Spleen (tissue), 11 donors: ENCODE results near the gene RPL13A. TPM values are rescaled to one million over a fixed set of nuclear protein-coding genes. Genes with fewer than 3 reads are reported as not detected.
A peak's percentile ranks its signal among the peaks of the same experiment; 100 is the strongest.

Experiments
- DNase-seq: peaks from one replicate; pipeline ENCODE4 v3.0.0-alpha.2; 2020
- H3K27ac ChIP-seq, 8 donors: fragments of 200-600 bp; sonication (generic) in 7 of 8; 1 replicate in 4 of 8; 2 replicates in 4 of 8; pipeline versions ENCODE4 v1.5.0 to v1.8.0; 2016 to 2021; ENCODE audit warnings: inconsistent platforms in 4 of 8, mild to moderate bottlenecking in 4 of 8, moderate library complexity in 1 of 8
- H3K27me3 ChIP-seq, 7 donors: fragments of 200-600 bp; sonication (generic) in 6 of 7; replicated peaks in 1 of 7; 1 replicate in 4 of 7; 2 replicates in 3 of 7; pipeline versions ENCODE4 v1.5.0 to v1.8.0; 2016 to 2021; ENCODE audit warnings: inconsistent platforms in 3 of 7, mild to moderate bottlenecking in 1 of 7
- H3K36me3 ChIP-seq, 6 donors: fragments of 200-600 bp; sonication (generic) in 5 of 6; 1 replicate in 4 of 6; 2 replicates in 2 of 6; pipeline versions ENCODE4 v1.5.0 to v1.8.0; 2016 to 2021; ENCODE audit warnings: inconsistent platforms in 2 of 6
- H3K4me1 ChIP-seq, 6 donors: fragments of 200-600 bp; sonication (generic) in 5 of 6; 1 replicate in 3 of 6; 2 replicates in 3 of 6; pipeline versions ENCODE4 v1.5.0 to v1.8.0; 2016 to 2021; ENCODE audit warnings: inconsistent platforms in 3 of 6
- H3K4me3 ChIP-seq, 8 donors: fragments of 200-600 bp; sonication (generic) in 7 of 8; 1 replicate in 4 of 8; 2 replicates in 4 of 8; pipeline versions ENCODE4 v1.5.0 to v1.8.0; 2016 to 2021; ENCODE audit warnings: inconsistent platforms in 4 of 8, mild to moderate bottlenecking in 4 of 8, moderate library complexity in 2 of 8
- H3K9me3 ChIP-seq, 8 donors: fragments of 200-600 bp; sonication (generic) in 7 of 8; 1 replicate in 4 of 8; 2 replicates in 4 of 8; pipeline versions ENCODE4 v1.5.0 to v1.8.0; 2016 to 2021; ENCODE audit warnings: inconsistent platforms in 4 of 8
- POLR2A ChIP-seq, 3 donors: fragments of 450-650 bp; IDR thresholded peaks; one replicate each; pipeline ENCODE4 v1.5.1; 2017; ENCODE audit warnings: antibody characterized with exemption in 3 of 3, mild to moderate bottlenecking in 1 of 3
- POLR2AphosphoS5 ChIP-seq, 3 donors: sonication (generic); formaldehyde crosslinking; IDR thresholded peaks; one replicate each; pipeline ENCODE4 v1.5.1; 2017; ENCODE audit warnings: antibody characterized with exemption in 3 of 3
- WGBS, 5 donors: extraction: QIAGEN DNeasy Blood & Tissue Kit in 3 of 5; methylation state at CpG; one replicate each; pipeline versions ENCODE4 v1.1.5 to v1.1.7; 2013 to 2018; 5-methylcytosine and 5-hydroxymethylcytosine counted together
- intact Hi-C: fragments of 100-400 bp; cut with DNase I; formaldehyde crosslinking; loops from one replicate; pipeline ENCODE4 v1.15.0; 2023; ENCODE audit warnings: low total_unique reads
- polyA plus RNA-seq, 3 donors: library from polyadenylated mRNA; stranded (reverse); fragments of 200-250 nt; gene quantifications; one replicate each; pipeline ENCODE4 v1.2.1, GENCODE V29; 2013
- total RNA-seq, 7 donors: library from RNA; depleted of rRNA in 3 of 7; stranded (reverse); fragments of >200 nt in 3 of 7; fragmentation: NEBNext Ultra II Directional in 4 of 7; extraction: Animal tissue kit (Norgen Biotek cat#: 25700) in 4 of 7; gene quantifications; one replicate each; pipeline versions ENCODE4 v1.1.0 to v1.2.1, GENCODE V29; 2016 to 2021
- TF ChIP-seq, protein P1 (sequence below), 11 experiments: fragments of 200-600 bp in 7 of 11; fragments of 450-650 bp in 4 of 11; sonication (generic) in 4 of 11; IDR thresholded peaks in 8 of 11; conservative IDR thresholded peaks in 3 of 11; 1 replicate in 7 of 11; 2 replicates in 4 of 11; pipeline versions ENCODE4 v1.4.0 to v1.8.0; 2016 to 2021; ENCODE audit warnings: antibody characterized with exemption in 11 of 11, inconsistent platforms in 4 of 11, mild to moderate bottlenecking in 1 of 11
- donor health status: healthy with polysubstance abuse.
- donor health status: DM: no; HTN: no; CAD: no; lungs with moderate emphysema.
- donor health status: DM: no; HTN: no; CAD: no.
- donor health status: Bipolar disorder and iron deficiency.
- donor health status: healthy.
- donor health status: DM: no; HTN: no; CAD: no.
- donor health status: DM: yes; HTN: yes; CAD: no.

RPL13A gene
- total and polyA plus RNA-seq, 10 donors, result 2,521 to 7,408 (median 3,003) TPM

DNA sequence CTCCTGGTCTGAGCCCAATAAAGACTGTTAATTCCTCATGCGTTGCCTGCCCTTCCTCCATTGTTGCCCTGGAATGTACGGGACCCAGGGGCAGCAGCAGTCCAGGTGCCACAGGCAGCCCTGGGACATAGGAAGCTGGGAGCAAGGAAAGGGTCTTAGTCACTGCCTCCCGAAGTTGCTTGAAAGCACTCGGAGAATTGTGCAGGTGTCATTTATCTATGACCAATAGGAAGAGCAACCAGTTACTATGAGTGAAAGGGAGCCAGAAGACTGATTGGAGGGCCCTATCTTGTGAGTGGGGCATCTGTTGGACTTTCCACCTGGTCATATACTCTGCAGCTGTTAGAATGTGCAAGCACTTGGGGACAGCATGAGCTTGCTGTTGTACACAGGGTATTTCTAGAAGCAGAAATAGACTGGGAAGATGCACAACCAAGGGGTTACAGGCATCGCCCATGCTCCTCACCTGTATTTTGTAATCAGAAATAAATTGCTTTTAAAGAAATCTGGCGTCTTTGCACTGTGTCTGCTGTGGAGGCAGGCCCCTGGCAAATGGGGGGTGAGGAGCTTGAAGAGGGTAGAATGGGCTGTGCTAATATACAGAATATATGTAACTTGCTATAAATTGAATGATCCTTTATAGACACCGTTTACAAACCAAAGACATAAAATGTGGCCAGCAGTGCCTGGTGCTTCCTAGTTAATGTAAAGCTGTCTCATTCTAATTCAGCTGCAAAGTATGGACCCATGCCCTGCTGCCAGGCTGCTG, 4.6 kb downstream of the RPL13A start:
- peaks cover 21 to 72% (median 58%) of the 10 kb centered on the region in 6 donors for H3K4me1 ChIP-seq
- peaks cover 2 to 51% (median 42%) of the 10 kb centered on the region in 6 donors for H3K36me3 ChIP-seq
- peak overlapping the region in 1 of 8 donors; percentile 52 for H3K27ac ChIP-seq
- no peaks in the 10 kb centered on the region for H3K27me3 ChIP-seq
- TF ChIP-seq POLR2A (IDR thresholded peaks at IDR 0.05) (no peak), POLR2AphosphoS5 (IDR thresholded peaks at IDR 0.05) (peak in 1 of 3 donors; percentile 45)
- H3K9me3 ChIP-seq, result no peaks in the 10 kb centered on the region
- H3K4me3 ChIP-seq, result no peak overlapping the region
- WGBS, 5 donors, result 72 to 83% (median 77%) methylated on average over 7 of the region's 7 CpGs
- DNase-seq, result no peak
- intact Hi-C loops, result no loop called here

- Histone ChIP-seq H3K9me3 (no peaks in the 10 kb centered on the region), H3K4me3 (no peak overlapping the region), H3K27me3 (no peaks in the 10 kb centered on the region), H3K4me1 (peaks cover 26 to 79% (median 62%) of the 10 kb centered on the region in 6 donors), H3K27ac (peak overlapping the region in 5 of 8 donors; percentile 14 to 52 (median 29)), H3K36me3 (peaks cover 2 to 58% (median 48%) of the 10 kb centered on the region in 6 donors)
- intact Hi-C loops, result no loop called here
- WGBS, 5 donors, result 67 to 81% (median 78%) methylated on average over 12 of the region's 12 CpGs
- no peak for DNase-seq
- TF ChIP-seq POLR2A (IDR thresholded peaks at IDR 0.05) (no peak), POLR2AphosphoS5 (IDR thresholded peaks at IDR 0.05) (peak in 1 of 3 donors; percentile 68)
- TF ChIP-seq, protein P1, sequence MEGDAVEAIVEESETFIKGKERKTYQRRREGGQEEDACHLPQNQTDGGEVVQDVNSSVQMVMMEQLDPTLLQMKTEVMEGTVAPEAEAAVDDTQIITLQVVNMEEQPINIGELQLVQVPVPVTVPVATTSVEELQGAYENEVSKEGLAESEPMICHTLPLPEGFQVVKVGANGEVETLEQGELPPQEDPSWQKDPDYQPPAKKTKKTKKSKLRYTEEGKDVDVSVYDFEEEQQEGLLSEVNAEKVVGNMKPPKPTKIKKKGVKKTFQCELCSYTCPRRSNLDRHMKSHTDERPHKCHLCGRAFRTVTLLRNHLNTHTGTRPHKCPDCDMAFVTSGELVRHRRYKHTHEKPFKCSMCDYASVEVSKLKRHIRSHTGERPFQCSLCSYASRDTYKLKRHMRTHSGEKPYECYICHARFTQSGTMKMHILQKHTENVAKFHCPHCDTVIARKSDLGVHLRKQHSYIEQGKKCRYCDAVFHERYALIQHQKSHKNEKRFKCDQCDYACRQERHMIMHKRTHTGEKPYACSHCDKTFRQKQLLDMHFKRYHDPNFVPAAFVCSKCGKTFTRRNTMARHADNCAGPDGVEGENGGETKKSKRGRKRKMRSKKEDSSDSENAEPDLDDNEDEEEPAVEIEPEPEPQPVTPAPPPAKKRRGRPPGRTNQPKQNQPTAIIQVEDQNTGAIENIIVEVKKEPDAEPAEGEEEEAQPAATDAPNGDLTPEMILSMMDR (IDR thresholded peaks at IDR 0.05 in 8 of 11, conservative IDR thresholded peaks at IDR 0.05 in 3 of 11), result no peak
These were observed 5.4 kb downstream of the RPL13A start for GRCh38 chr19:49492573-49493405.

DNA sequence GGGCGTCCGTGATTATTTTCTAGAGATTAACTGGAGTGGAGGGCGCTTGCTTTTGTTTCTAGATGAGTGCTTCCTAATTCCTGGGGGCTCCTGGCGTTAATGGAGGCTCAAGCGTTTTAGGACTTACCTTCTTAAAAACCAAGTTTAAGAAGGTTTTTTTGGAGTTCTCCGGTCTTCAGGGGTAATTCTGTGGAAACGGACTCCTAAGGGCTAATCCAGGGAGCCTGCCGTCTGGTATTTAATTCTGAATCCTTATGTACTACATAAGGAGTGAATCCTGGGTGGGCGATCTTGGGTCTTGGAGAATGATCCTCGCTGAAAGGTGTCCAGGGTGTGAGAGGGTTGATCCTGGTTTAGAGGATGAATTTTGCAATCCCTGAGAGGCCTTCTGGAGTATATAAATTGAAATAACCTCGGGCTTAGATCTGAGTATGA, 9.2 kb downstream of the RPL13A start:
- no peaks in the 10 kb centered on the region for H3K9me3 ChIP-seq
- H3K36me3 ChIP-seq, result peaks cover 8 to 50% (median 46%) of the 10 kb centered on the region in 6 donors
- TF ChIP-seq POLR2A (IDR thresholded peaks at IDR 0.05) (no peak), POLR2AphosphoS5 (IDR thresholded peaks at IDR 0.05) (no peak)
- TF ChIP-seq, protein P1 (IDR thresholded peaks at IDR 0.05 in 8 of 11, conservative IDR thresholded peaks at IDR 0.05 in 3 of 11), result no peak
- H3K4me3 ChIP-seq, result peak overlapping the region; percentile 65 to 91 (median 80)
- H3K27ac ChIP-seq, result peak overlapping the region; percentile 94 to 100 (median 98)
- peaks cover 34 to 80% (median 67%) of the 10 kb centered on the region in 6 donors for H3K4me1 ChIP-seq
- WGBS, 5 donors, result 0 to 1% (median 1%) methylated on average over 11 of the region's 11 CpGs
- intact Hi-C loops, result no loop called here
- H3K27me3 ChIP-seq, result no peaks in the 10 kb centered on the region
- DNase-seq, result no peak

GRCh38 chr19:49497047-49497788, 9.8 kb downstream of the RPL13A start:
- H3K9me3 ChIP-seq, result no peaks in the 10 kb centered on the region
- DNase-seq, result peak; percentile 94
- intact Hi-C loops, result no loop called here
- peaks cover 34 to 80% (median 68%) of the 10 kb centered on the region in 6 donors for H3K4me1 ChIP-seq
- H3K36me3 ChIP-seq, result peaks cover 6 to 44% (median 40%) of the 10 kb centered on the region in 6 donors
- peak overlapping the region; percentile 65 to 91 (median 80) for H3K4me3 ChIP-seq
- TF ChIP-seq POLR2AphosphoS5 (IDR thresholded peaks at IDR 0.05), result peak in 2 of 3 donors; percentile 85 to 91
- TF ChIP-seq, protein P1 (IDR thresholded peaks at IDR 0.05 in 8 of 11, conservative IDR thresholded peaks at IDR 0.05 in 3 of 11), result no peak
- peak in 1 of 3 donors; percentile 29 for TF ChIP-seq POLR2A (IDR thresholded peaks at IDR 0.05)
- H3K27ac ChIP-seq, result peak overlapping the region; percentile 94 to 100 (median 98)
- no peaks in the 10 kb centered on the region for H3K27me3 ChIP-seq
- WGBS, 5 donors, result 15 to 20% (median 15%) methylated on average over 20 to 22 of the region's 22 CpGs
